K562 (cell line): ENCODE measurements around the gene AFG1L. TPM values are rescaled to one million over a fixed set of nuclear protein-coding genes. Genes with fewer than 3 reads are reported as not detected.

Experiments
- E2F3 ChIP-seq: fragments of 250-450 bp; sonication (Bioruptor Pico); IDR thresholded peaks from 2 replicates; pipeline ENCODE4 v1.4.0; 2020; ENCODE audit warnings: mild to moderate bottlenecking
- GATAD2A ChIP-seq: fragments of 450-650 bp; IDR thresholded peaks from 2 replicates; pipeline ENCODE4 v1.6.1; 2017
- GTF2F1 ChIP-seq: IDR thresholded peaks from 2 replicates; pipeline ENCODE4 v1.6.1; 2011; ENCODE audit warnings: low read depth, low read length, improper control_type of control experiment
- HES1 ChIP-seq: fragments of 450-650 bp; IDR thresholded peaks from 2 replicates; pipeline ENCODE4 v1.6.1; 2016; ENCODE audit warnings: low read depth, mild to moderate bottlenecking, moderate library complexity
- HSF4 ChIP-seq: fragments of 250-450 bp; sonication (Bioruptor Pico); IDR thresholded peaks from 2 replicates; pipeline ENCODE4 v2.1.2; 2022; ENCODE audit warnings: mild to moderate bottlenecking, moderate library complexity, borderline replicate concordance
- ILK ChIP-seq: fragments of 450-650 bp; IDR thresholded peaks from 2 replicates; pipeline ENCODE4 v1.6.1; 2016; ENCODE audit warnings: missing genetic modification characterization, low read depth, mild to moderate bottlenecking, missing compliant biosample characterization, moderate library complexity, borderline replicate concordance
- KAT7 ChIP-seq: sonication (generic); formaldehyde crosslinking; IDR thresholded peaks from 2 replicates; pipeline ENCODE4 v1.8.0; 2022; ENCODE audit warnings: missing genetic modification reagents, mild to moderate bottlenecking, borderline replicate concordance
- KDM4B ChIP-seq, 2 experiments: fragments of 450-650 bp in 1 of 2; sonication (generic) in 1 of 2; IDR thresholded peaks; 2 replicates each; pipeline ENCODE4 v1.6.1; 2016 to 2017; ENCODE audit warnings: borderline replicate concordance in 2 of 2, antibody characterized with exemption in 1 of 2, low read depth in 1 of 2, mild to moderate bottlenecking in 1 of 2
- NBN ChIP-seq: fragments of 450-650 bp; IDR thresholded peaks from 2 replicates; pipeline ENCODE4 v1.6.1; 2016; ENCODE audit warnings: low read depth, mild to moderate bottlenecking
- NR1H2 ChIP-seq: sonication (generic); formaldehyde crosslinking; IDR thresholded peaks from 2 replicates; pipeline ENCODE4 v1.4.0; 2020; ENCODE audit warnings: mild to moderate bottlenecking, missing genetic modification reagents
- PHF21A ChIP-seq: fragments of 450-650 bp; IDR thresholded peaks from 2 replicates; pipeline ENCODE4 v1.6.1; 2017; ENCODE audit warnings: low read depth, borderline replicate concordance
- PPARD ChIP-seq: fragments of 250-450 bp; sonication (Bioruptor Pico); IDR thresholded peaks from 2 replicates; pipeline ENCODE4 v1.8.0; 2022; ENCODE audit warnings: inconsistent platforms, mild to moderate bottlenecking, moderate library complexity
- PURB ChIP-seq: sonication (generic); formaldehyde crosslinking; IDR thresholded peaks from 2 replicates; pipeline ENCODE4 v1.9.0; 2021; ENCODE audit warnings: low read depth, mild to moderate bottlenecking, missing genetic modification reagents
- RBM39 ChIP-seq: fragments of 200-400 bp; formaldehyde crosslinking; optimal IDR thresholded peaks from 2 replicates; pipeline ENCODE3; 2018; ENCODE audit warnings: low read depth, low read length
- THAP12 ChIP-seq: fragments of 250-450 bp; sonication (Bioruptor Pico); IDR thresholded peaks from 2 replicates; pipeline ENCODE4 v1.9.0; 2021; ENCODE audit warnings: mild to moderate bottlenecking, inconsistent platforms
- ZBTB12 ChIP-seq: fragments of 250-450 bp; sonication (Bioruptor Pico); IDR thresholded peaks from 2 replicates; pipeline ENCODE4 v1.4.0; 2020
- ZC3H8 ChIP-seq: fragments of 450-650 bp; IDR thresholded peaks from 2 replicates; pipeline ENCODE4 v1.6.1; 2017
- ZNF224 ChIP-seq: sonication (generic); formaldehyde crosslinking; IDR thresholded peaks from 2 replicates; pipeline ENCODE4 v1.8.0; 2022; ENCODE audit warnings: mild to moderate bottlenecking, missing genetic modification reagents
- ZNF384 ChIP-seq: IDR thresholded peaks from 2 replicates; pipeline ENCODE4 v1.6.1; 2012; ENCODE audit warnings: low read depth, low read length, improper control_type of control experiment
- ZNF445 ChIP-seq: fragments of 250-450 bp; sonication (Bioruptor Pico); IDR thresholded peaks from 2 replicates; pipeline ENCODE4 v1.4.0; 2020; ENCODE audit warnings: low read depth, mild to moderate bottlenecking, moderate library complexity
- polyA plus RNA-seq, 8 experiments: library from polyadenylated mRNA; depleted of rRNA in 4 of 8; stranded (reverse) in 5 of 8; unstranded in 3 of 8; fragments of >200 nt; fragmentation: Nextera tagmentation in 2 of 8; fragmentation: Illumina TruSeq in 1 of 8; extraction: Ambion mirVana in 2 of 8; extraction: Trizol in 1 of 8; gene quantifications; 2 replicates each; pipeline versions ENCODE4 v1.2.1 to v1.2.3, GENCODE V29; 2011 to 2014; ENCODE audit warnings: inconsistent platforms in 1 of 8, missing spikeins in 1 of 8
- total RNA-seq, 7 experiments: library from RNA; depleted of rRNA in 6 of 7; stranded (reverse); fragments of >200 nt in 6 of 7; fragmentation: Illumina TruSeq in 2 of 7; extraction: Trizol in 2 of 7; gene quantifications; 2 replicates each; pipeline versions ENCODE4 v1.2.1 to v1.2.3, GENCODE V29; 2011 to 2021; ENCODE audit warnings: low replicate concordance in 1 of 7
- TF ChIP-seq, protein P1 (sequence below): fragments of 250-450 bp; sonication (Bioruptor Pico); IDR thresholded peaks from 2 replicates; pipeline ENCODE4 v1.9.0; 2021; ENCODE audit warnings: mild to moderate bottlenecking
- TF ChIP-seq, protein P2 (sequence below): IDR thresholded peaks from 2 replicates; pipeline ENCODE4 v1.6.1; 2011; ENCODE audit not compliant: insufficient read length; ENCODE audit errors: extremely low read depth
- TF ChIP-seq, protein P3 (sequence below): fragments of 250-450 bp; sonication (Bioruptor Pico); IDR thresholded peaks from 2 replicates; pipeline ENCODE4 v1.8.0; 2022; ENCODE audit warnings: inconsistent platforms

AFG1L gene
- total and polyA plus RNA-seq, 9 of the 15 experiments (the other 6 are each of a cell fraction or from before 2014, with no cell fraction given) = 2.2 to 15.5 (median 5.8) TPM

GRCh38 chr6:108361312-108361932 is 66.6 kb downstream of the AFG1L start (continued):
- no peak for TF ChIP-seq THAP12 (CRISPR knock-in tag)
- TF ChIP-seq ZNF445 = no peak
- no peak for TF ChIP-seq ZNF224
- TF ChIP-seq, protein P1, sequence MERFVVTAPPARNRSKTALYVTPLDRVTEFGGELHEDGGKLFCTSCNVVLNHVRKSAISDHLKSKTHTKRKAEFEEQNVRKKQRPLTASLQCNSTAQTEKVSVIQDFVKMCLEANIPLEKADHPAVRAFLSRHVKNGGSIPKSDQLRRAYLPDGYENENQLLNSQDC (CRISPR knock-in tag) = no peak
- no peak for TF ChIP-seq NR1H2 (CRISPR knock-in tag)
- TF ChIP-seq KDM4B (IDR thresholded peaks at IDR 0.05; ENCODE audit: borderline replicate concordance in 2 of 2, low read depth in 1 of 2) = no peak
- TF ChIP-seq GATAD2A = no peak
- no peak for TF ChIP-seq PPARD (CRISPR knock-in tag)
- no peak for TF ChIP-seq E2F3
- TF ChIP-seq, protein P2, sequence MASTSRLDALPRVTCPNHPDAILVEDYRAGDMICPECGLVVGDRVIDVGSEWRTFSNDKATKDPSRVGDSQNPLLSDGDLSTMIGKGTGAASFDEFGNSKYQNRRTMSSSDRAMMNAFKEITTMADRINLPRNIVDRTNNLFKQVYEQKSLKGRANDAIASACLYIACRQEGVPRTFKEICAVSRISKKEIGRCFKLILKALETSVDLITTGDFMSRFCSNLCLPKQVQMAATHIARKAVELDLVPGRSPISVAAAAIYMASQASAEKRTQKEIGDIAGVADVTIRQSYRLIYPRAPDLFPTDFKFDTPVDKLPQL = no peak
- TF ChIP-seq NBN = 0 out of 2 replicates have a peak, but pooled peaks have one; percentile 74
- no peak for TF ChIP-seq ZBTB12
- no peak for TF ChIP-seq PURB (CRISPR knock-in tag)
- no peak for TF ChIP-seq RBM39
- TF ChIP-seq, protein P3, sequence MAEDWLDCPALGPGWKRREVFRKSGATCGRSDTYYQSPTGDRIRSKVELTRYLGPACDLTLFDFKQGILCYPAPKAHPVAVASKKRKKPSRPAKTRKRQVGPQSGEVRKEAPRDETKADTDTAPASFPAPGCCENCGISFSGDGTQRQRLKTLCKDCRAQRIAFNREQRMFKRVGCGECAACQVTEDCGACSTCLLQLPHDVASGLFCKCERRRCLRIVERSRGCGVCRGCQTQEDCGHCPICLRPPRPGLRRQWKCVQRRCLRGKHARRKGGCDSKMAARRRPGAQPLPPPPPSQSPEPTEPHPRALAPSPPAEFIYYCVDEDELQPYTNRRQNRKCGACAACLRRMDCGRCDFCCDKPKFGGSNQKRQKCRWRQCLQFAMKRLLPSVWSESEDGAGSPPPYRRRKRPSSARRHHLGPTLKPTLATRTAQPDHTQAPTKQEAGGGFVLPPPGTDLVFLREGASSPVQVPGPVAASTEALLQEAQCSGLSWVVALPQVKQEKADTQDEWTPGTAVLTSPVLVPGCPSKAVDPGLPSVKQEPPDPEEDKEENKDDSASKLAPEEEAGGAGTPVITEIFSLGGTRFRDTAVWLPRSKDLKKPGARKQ (CRISPR knock-in tag) = no peak
- TF ChIP-seq GTF2F1 = no peak
- no peak for TF ChIP-seq HSF4 (CRISPR knock-in tag)
- TF ChIP-seq HES1 = peak; percentile 35; the same call in 1 of the 2 replicates
- no peak for TF ChIP-seq PHF21A
- no peak for TF ChIP-seq ZNF384
- TF ChIP-seq KAT7 (CRISPR knock-in tag) = no peak
- TF ChIP-seq ILK = no peak
- TF ChIP-seq ZC3H8 = no peak
